Colon (tissue), 2 donors: ENCODE data around the gene EPHA4.

Experiments
- FAIRE-seq: peaks from 2 replicates; lab custom pipeline; 2012; peaks lifted over from hg19 to GRCh38; lab: Jason Lieb, UNC
- donor health status: control.
- donor health status: control.

Gene EPHA4

DNA sequence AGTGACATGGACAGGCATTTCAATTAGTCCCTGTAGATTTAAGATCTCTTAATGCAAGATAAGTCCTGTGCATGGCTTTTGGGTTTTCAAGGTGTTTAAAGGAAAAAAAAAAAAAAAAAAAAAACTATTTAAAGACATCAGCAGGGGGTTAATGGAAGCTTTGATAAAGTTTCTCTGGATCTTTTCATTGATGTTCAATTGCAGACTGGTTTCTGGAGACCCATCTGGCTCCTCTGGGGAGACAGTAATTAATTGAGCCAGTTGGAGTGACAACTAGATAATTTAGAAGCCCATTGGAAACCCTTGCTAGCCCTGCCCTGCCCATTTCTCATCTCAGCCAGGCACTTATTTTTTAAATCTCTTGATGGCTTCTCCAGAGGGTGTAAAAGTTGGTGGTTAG, 98.7 kb downstream of the EPHA4 start:
- FAIRE-seq = no peak

DNA sequence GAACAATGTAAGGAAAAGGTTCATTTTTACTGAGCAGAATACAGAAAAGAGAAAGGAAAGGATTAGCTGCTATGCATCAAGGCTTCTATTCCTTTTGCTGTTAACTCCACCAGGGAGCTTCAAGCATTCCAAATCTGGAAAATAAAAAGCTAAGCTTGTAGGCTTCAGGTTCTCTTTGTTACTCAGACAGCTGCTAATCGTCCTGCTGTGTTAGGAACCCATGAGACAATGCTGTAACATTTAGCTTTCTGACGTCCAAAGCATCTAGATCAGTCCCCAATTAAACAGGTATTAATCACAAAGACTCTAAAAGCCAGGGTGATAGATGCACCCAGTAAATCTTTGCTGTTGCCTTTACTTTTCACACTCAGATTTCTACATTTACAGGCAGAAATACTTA, 103.8 kb downstream of the EPHA4 start:
- no peak for FAIRE-seq

DNA sequence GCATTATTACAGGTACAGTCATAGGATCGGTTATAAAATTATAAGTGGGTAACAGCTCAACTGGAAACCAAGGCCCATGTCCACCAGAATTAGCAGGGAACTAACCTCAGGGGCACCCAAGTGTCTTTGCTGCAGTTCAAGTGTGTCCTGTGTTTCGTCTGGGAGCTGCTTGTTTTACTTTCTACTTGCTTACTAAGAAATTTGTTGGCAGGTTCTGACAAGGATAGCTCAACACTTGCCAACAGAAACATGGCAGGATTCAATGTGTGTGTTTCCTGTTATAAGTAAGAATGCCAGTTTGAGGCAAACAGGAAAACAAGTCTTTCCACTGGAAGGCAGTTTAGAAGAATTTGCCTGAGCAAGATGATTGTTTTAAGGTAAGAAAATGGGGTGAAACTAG, 104.5 kb downstream of the EPHA4 start:
- no peak for FAIRE-seq

DNA sequence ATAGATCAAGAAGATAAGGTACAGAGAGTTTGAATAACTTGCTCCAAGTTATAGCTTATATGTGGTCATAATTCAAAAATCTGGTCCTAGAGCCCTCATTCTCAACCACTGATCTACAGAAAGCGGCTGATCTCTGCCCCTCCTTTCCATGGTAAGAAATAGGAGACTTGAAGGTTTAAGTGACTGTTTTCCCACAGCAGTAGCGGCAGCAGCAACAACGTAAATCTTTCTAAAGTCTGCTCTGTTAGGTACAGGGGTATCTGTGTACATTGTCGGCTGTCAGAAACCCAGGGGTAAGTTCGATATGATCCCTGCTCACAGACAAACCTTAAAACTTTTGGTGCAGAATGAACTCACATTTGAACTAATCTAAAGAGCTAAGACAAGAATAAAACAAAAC, 105.4 kb downstream of the EPHA4 start:
- no peak for FAIRE-seq

DNA sequence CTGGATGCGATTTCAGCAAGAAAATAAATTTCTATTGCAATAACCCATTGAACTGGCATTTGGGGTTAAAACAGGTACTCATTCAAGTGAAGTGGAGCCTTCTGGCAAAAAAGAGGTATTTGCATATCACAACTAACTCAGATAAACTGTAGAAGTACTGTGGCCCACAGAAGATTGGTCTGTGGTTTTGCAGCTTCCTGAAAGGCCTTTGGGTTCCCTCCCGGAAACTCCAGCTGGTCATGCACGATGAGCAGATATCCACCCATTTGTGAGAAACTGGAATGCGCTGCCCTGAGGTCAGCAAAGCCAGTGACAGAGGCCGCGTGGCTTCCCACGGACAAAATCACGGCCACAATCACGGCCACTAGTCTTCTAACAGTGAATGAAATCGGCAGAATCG, 106.3 kb downstream of the EPHA4 start:
- no peak for FAIRE-seq

DNA sequence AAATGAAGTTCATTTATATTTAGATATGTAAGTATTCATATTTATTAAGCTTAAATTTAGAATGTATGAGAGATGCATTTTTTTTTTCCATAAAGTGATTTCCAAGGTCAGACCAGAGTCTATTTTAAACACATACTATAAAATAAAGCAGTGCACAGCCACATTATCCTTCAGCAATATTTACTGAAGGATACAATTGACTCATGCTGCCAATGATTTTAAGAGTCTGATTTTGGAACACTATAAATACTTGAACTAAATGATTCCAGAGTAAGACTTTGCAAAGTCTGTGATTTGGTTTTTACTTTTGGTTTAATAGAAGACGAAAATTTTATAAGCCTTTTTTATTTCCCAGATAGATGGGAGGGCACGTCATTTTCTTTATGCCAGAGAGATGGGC, 107.1 kb downstream of the EPHA4 start:
- FAIRE-seq = no peak

DNA sequence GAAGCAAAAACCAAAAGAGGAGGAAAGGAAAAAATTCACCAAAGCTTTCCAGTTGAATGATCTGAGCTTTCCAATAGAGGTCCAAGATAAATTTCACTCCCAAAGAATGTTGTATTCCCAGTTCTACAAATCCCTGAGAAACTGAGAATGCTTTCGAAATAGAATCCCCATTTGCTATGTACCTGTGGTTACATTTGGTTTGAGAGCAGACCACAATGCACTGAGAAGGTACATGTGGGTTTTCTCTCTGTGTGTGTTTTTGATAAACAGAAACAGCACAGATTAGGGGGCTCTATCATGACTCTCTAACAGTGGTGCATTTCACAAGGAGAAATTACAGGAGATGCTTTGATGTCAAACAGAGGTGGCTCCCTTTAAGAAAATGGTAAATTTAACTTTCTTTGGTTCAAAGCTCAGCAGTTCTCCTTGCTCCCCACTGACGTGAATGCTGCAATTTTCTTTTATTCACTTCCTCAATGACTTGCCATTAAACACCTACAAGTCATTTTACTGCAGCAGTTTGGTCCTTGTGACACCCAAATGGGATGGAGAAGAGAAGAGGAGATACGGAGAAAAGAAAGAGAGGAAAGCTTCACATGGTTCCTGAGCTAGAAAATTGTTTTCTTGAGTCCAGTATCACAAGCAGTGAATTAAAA, 108.7 kb downstream of the EPHA4 start:
- no peak for FAIRE-seq

DNA sequence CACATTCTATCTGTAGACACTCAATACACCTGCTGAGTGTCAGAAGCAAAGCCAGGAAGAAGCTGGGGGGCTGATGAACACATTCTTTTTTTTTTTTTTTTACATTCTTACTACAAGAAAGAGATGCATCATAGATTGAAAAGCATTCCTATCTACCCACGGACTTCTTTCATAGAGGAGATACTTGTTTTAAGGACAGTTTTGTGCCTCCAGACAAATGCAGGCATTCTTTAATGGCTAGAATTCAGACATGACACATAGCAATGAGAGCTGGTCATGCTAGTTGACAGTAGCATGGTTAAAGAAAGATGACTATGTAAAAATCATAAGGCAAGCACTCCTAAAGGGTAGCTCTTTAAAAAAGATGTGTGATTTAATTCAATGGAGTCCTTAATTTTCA, 110.2 kb downstream of the EPHA4 start:
- FAIRE-seq = no peak

DNA sequence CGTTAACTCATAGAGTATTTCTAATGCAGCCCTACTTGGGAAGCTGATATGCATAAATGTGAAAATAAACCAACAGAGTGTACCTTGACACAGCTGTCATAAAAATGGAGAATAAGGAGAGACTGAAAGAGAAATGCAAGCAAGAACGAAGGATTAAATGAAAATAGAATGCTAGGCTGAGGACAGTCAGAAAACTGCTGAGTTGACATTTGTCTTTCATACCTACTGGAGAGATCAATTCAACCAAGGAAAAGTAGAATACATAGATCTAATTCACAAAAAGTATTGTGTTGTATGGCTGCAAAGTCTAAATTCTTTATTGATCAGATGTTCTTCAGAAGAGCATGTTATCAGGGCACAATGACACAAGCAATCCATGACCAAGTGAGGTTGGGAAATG, 112.0 kb downstream of the EPHA4 start:
- FAIRE-seq = no peak

DNA sequence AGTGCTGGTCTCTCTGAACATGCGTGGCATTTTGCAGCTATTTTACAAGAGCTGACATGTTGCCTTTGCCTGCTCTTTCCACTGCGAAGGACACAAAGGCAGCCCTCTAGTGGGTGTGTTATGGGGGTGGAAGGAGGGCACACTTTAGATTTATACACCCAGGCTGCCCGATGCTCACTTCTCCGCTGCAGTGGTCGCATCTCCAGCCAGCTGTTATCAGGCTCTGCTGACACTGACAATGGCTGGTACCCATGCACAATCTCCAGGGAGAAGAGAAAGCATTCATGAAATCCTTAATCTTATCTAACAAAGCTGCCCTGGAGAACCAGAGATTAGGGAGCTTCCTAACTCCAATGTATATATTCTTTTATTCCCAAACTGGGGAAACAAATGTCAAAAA, 113.5 kb downstream of the EPHA4 start:
- FAIRE-seq = no peak

DNA sequence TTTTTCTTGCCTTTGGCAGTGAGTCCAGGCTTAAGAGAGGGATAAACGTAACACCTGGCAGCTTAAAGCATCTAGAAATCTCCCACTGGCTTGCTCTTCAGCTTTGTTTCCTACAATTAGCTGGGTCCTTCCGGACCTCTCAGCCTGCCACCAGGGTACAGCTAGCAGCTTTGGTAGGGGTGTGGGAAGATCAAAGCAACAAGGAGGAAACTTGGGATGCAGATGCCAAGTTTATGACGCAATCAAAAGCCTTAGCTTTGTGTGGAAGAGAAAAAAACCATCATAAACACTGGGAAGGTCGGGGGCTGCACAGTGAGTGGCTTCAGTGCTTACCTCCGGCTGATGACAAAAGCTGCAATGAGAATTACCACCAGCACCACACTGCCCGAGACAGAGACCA, 116.9 kb downstream of the EPHA4 start:
- no peak for FAIRE-seq

DNA sequence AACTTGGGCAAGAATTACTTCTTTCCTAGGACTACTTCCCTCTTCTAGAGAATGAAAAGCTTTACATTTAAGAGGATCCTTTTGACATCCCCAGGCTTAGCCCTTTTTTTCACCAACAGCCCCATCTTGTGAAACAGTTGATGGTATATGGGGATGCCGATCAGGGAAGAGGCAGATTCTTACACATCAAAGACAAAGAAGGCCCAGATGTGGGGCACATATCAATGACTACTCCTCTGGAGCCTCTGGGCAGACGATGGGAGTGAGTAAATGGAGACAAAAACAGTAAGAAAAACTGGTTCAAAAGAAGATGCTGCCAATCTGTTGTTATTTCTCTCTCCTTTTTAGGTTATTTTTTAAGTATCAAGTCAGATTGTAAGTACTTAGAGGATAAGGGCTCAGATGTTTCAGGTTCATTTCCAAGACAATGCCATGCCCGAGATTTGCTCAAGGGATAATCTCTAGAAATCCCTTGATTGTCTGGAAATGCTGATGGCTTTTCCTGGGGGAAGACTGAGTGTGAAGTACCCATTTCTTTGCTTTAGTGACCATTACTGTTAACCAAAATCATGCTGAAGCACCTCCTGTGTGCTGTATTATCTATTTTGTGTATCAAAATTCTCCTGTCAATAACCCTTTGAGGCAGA, 117.5 kb downstream of the EPHA4 start:
- FAIRE-seq = no peak

DNA sequence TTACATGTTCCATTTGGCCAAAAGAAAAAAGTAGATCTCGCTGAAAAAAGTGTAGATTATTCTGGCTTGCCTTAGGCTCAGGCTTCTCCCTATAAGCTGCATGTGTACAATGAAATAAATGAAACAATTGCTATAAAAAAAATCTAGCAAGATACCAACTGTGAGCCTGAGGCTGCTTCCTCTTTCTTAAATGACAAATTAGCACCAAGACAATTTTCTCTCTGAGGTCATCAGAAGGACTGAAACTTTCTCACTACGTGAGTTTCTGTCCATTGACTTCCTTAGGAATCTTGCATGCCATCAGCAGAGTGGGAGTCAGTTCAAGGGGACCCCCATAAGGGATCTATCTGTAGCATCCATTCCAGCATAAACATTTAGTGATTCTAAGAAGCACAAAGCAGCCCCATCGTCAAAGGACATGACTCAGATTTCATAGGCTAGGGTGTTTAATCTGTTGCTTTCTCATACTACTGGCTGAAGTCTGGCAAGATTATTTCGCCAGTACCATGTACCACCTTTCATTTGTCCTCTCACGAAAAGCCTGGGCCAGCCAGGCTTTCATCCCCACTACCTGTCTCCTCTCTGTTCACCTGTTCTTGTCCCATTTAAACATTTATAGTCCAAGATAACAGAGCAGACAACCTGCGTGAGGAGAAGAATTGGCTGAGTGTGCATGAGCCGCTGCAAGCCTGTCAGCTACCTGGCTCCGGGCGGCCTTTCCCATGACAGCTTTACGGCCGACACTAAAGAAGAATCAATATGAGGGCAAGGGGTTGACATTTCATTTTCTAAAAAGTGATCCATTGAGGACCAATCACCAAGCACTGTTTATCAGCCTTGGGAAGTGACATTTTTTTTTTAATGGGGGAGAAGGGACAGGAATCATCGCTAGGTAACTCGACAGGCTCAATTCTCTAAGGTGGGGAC, 120.0 kb downstream of the EPHA4 start:
- FAIRE-seq = no peak

DNA sequence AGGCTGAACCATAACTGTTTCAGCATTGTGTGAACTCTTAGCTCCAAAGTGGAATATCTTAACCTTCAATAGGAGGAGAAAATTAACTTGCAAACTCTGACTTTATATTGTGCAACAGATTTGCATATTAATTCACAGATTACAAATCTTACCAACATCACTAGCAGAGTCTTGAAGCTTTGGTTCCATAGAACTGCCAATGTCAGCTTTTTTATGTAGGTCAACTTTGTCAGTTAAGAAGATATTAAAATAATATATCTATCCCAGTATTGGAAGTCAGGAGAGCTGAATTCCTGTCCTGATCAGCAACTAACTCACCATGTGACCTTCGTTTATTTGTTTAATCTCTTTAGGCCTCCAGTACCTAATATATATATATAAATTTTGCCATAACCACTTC, 121.8 kb downstream of the EPHA4 start:
- no peak for FAIRE-seq

DNA sequence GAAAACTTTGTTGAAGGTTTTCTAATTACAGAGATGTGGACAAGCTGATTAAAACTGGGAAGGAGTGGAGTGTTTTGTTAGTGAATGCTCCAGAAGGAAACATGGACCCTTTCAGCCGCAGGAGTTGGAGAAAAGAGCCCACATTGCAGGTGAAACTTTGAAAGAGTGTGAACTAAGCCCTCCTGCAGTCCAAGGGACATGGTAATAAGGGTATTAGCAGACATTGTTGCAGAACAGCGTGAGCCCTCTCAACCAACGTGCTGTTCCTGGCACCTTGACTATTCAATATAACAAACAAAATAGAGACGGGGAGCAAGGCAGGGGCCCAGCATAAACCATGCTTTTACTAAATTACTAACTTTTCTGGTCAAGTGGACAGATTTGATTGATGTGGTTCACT, 122.7 kb downstream of the EPHA4 start:
- FAIRE-seq = no peak

DNA sequence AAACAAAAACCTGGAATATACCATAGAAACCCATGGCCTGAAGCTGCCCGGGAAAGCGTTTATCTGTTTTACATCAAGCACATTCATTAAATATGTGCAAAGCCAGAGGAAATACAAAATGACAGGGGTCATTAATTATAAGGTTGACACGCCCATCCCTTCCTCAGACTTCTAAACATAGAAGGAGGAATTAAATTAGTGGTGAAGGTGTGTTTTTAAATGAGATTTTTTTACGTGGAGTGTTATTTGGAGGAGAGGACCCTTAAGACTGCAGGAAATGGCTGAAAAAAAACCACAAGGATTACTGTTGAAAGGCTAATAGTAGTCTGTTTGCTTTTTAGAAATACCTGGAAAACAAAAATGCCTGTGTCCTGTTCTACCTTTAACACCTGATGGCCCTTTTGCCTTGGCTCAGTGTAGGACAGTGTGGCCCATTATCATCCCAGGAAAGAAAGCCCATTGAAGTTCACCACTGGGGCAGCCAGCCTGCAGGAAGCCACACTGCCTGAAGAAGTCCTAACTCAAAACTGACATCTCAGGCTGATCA, 123.2 kb downstream of the EPHA4 start:
- FAIRE-seq = no peak

DNA sequence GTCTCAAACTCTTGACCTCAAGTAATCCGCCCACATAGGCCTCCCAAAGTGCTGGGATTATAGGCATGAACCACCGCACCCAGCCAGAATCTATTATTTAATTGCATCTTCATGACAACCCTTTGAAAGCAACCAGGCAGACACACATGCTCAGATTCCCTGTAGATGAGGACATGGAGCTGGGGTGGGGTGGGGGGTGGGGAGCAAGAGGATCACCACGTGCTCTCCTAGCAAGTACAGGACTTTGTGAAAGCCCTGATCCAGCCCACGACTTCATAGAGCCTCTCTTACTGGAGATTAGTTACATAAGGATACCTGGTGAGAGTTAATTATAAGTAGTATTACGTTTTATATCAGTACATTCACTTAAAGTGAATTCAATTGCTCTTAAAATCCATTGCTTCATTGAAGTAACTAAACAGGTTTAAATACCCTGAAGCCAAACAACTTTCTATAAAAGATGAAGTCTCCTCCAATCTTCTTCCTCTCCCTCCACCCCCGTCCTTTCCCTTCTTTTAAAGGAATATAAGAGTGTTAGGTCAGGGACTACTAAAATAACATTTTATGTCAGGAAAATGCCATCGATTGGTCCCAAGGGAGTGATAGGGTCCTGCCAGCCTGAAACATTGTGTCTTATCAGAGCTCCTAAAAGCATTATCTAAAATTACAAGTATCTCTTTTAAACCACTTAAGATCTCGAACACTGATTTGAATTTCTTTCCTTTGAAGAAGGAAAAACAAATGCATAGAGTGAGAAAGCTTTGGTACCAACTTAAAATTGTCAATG, 123.9 kb downstream of the EPHA4 start:
- no peak for FAIRE-seq

DNA sequence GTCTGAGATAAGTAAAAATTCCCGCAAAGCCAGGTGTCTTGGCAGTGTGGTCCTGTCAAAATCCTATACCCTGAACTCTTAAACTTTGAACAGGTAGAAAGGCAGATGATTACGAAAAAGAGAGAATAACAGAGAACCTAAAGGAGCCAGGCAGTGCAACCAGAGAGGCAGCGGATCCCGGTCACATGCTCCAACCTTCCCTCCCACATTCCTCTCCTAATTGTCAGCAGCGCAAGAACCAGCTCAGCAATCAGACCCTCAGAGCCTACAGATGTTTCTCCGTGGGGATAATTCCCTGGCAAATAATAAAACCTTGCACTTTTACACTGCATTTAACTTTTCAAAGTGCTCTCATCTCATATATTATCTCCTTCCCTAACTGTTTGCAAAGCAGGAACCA, 124.8 kb downstream of the EPHA4 start:
- no peak for FAIRE-seq

DNA sequence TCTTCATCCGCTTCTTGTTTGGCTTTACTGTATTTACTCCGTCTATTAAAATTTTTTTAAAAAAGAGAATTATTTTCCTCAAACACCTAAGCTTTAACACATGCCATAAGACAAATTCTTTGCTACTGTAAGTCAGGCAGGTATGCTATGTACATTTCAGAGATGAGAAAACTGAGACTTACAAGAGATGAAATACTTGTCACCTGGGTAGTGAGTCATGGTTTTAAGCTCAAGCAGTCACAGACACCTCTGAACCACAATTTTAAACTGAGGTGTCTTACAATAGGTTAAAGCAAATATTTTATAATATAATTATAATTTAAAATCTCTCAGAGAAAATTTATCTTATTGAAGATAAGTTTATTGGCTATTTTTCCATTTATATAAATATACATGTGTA, 126.0 kb downstream of the EPHA4 start:
- no peak for FAIRE-seq

DNA sequence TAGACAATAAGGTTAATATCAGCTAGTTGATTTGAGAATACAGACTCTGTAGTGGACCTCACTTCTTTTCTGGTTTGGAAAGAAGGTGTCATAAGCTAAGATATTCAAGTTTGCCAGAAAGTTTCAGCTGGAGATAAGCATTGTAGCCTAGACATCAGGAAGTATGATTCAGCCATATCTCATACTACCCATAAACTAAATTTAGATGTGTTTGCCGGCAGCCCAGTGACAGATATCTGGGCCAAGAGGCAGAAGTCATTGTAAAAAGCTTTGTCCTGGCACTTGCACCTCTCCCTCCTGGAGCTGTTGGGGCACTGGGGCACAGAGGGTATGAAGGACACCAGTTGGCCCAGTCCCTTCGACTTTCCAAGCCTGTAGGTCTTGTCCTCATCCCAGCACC, 128.0 kb downstream of the EPHA4 start:
- no peak for FAIRE-seq

DNA sequence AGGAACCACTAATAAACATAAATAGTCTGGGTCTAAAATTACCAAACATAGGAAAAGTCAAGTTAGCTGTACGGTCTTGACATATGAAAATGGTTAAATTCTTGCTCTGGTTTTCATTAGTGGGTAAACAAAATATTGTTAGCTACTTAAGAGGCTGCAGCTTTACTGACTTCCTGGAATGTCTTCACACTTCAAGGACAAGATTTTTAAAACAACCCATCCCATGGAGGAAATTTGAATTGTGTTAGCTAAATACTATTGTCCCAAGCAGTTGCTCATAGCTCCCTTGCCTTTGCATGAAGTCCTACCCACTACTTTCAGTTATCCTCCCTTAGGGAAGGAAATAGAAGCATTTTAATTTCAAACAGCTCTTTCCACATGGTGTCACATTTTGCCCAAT, 128.5 kb downstream of the EPHA4 start:
- FAIRE-seq = no peak

DNA sequence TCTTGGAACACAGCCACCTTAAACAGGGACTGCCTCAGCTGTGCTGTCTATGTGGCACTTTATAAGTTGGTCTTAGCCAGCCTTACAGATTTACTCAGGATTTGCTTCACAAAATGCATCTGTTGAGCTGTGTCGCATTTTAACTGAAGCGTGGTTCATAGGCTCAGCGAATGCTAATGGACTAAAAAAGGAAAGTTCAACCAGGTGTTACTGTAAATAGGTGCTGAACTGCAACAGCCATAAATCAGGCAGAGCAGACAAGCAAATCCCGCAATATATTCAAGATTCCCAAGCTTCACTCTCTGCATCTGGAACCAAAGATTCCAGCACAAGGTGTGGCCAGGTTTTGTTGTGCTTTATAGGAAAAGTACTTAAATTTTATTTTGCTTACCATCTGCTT, 130.0 kb downstream of the EPHA4 start:
- no peak for FAIRE-seq
